Smooth muscle cell (in vitro differentiated cells): ENCODE data around the gene GPC6. TPM values are rescaled to one million over a fixed set of nuclear protein-coding genes. Genes with fewer than 3 reads are reported as not detected.

Source experiments
- DNase-seq: peaks from one replicate; lab custom pipeline; 2025; ENCODE audit not compliant: unreplicated experiment; lab: John Stamatoyannopoulos, UW
- H2AFZ ChIP-seq: fragments of 200-600 bp; sonication (generic); 2 replicates; pipeline ENCODE4 v1.6.0; 2016; ENCODE audit warnings: antibody characterized with exemption, low read depth, mild to moderate bottlenecking
- H3F3A ChIP-seq: fragments of 200-600 bp; sonication (generic); 2 replicates; pipeline ENCODE4 v1.6.0; 2017; ENCODE audit warnings: antibody characterized with exemption, low read depth
- H3K27ac ChIP-seq: fragments of 200-600 bp; sonication (generic); 2 replicates; pipeline ENCODE4 v1.5.1; 2016; ENCODE audit warnings: low read depth, mild to moderate bottlenecking
- H3K27me3 ChIP-seq: fragments of 200-600 bp; sonication (generic); 2 replicates; pipeline ENCODE4 v1.6.1; 2016; ENCODE audit warnings: low read depth, mild to moderate bottlenecking
- H3K36me3 ChIP-seq: fragments of 200-600 bp; sonication (generic); 2 replicates; pipeline ENCODE4 v1.5.1; 2016; ENCODE audit warnings: low read depth
- H3K4me1 ChIP-seq: fragments of 200-600 bp; sonication (generic); 2 replicates; pipeline ENCODE4 v1.5.1; 2016; ENCODE audit warnings: low read depth
- H3K4me2 ChIP-seq: fragments of 200-600 bp; sonication (generic); 2 replicates; pipeline ENCODE4 v1.6.0; 2016; ENCODE audit warnings: mild to moderate bottlenecking
- H3K4me3 ChIP-seq: fragments of 200-600 bp; sonication (generic); 2 replicates; pipeline ENCODE4 v1.5.1; 2016; ENCODE audit warnings: mild to moderate bottlenecking
- H3K79me2 ChIP-seq: fragments of 200-600 bp; sonication (generic); 2 replicates; pipeline ENCODE4 v1.6.0; 2016; ENCODE audit warnings: low read depth, mild to moderate bottlenecking
- H3K9ac ChIP-seq: fragments of 200-600 bp; sonication (generic); 2 replicates; pipeline ENCODE4 v1.6.0; 2016; ENCODE audit warnings: low read depth
- H3K9me3 ChIP-seq: fragments of 200-600 bp; sonication (generic); replicated peaks from 2 replicates; pipeline ENCODE4 v1.5.1; 2016; ENCODE audit warnings: low read depth
- H4K20me1 ChIP-seq: fragments of 200-600 bp; sonication (generic); 2 replicates; pipeline ENCODE4 v1.6.0; 2016; ENCODE audit warnings: low read depth
- WGBS: methylation state at CpG from one replicate; pipeline ENCODE4 v1.1.7; 2016; ENCODE audit warnings: low lambda C conversion rate; 5-methylcytosine and 5-hydroxymethylcytosine counted together
- polyA plus RNA-seq: library from polyadenylated mRNA; unstranded; fragments of >200 nt; fragmentation: Nextera tagmentation; extraction: Ambion mirVana; gene quantifications from 2 replicates; pipeline ENCODE4 v1.2.1, GENCODE V29; 2016
- total RNA-seq: library from RNA; depleted of rRNA; stranded (reverse); fragments of >200 nt; gene quantifications from 2 replicates; pipeline ENCODE4 v1.2.3, GENCODE V29; 2014
- TF ChIP-seq, protein P1 (sequence below): fragments of 200-600 bp; sonication (generic); IDR thresholded peaks from 2 replicates; pipeline ENCODE4 v1.5.1; 2017; ENCODE audit warnings: borderline replicate concordance, mild to moderate bottlenecking, antibody characterized with exemption; ENCODE audit not compliant: insufficient read depth, poor library complexity, severe bottlenecking

GPC6 gene
- total and polyA plus RNA-seq, 2 experiments from 2014 or later, result 19.7 to 68.5 TPM

DNA sequence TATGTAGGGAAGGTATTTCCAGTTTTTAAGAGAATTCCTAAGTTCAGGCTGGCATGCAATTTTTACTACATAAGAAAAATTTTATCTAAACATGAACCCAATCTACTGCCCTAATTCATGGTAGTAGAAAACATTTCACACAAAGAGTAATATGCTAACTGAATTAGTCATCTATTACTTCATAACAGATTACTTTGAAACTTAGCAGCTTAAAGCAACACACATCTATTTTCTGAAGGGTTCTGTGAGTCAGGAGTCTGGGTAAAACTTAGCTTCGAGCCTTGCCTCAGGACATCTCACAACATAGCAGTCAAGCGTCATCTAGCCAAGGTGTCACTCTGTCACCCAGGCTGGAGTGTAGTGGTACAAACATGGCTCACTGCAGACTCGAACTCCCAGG is 715.4 kb downstream of the GPC6 start:
- no peaks in the 10 kb centered on the region for H3K36me3 ChIP-seq
- H2AFZ ChIP-seq, result no peak overlapping the region
- no peaks in the 10 kb centered on the region for H3K79me2 ChIP-seq
- H3K4me2 ChIP-seq, result no peak overlapping the region
- H3K4me1 ChIP-seq, result no peaks in the 10 kb centered on the region
- no peak overlapping the region for H3K27ac ChIP-seq
- no peaks in the 10 kb centered on the region for H3K27me3 ChIP-seq
- no peak overlapping the region for H3K9ac ChIP-seq
- no peak overlapping the region for H3K4me3 ChIP-seq
- no peak for DNase-seq
- WGBS, result 80% methylated on average over 3 of the region's 3 CpGs
- no peaks in the 10 kb centered on the region for H4K20me1 ChIP-seq
- no peaks in the 10 kb centered on the region for H3F3A ChIP-seq
- TF ChIP-seq, protein P1, sequence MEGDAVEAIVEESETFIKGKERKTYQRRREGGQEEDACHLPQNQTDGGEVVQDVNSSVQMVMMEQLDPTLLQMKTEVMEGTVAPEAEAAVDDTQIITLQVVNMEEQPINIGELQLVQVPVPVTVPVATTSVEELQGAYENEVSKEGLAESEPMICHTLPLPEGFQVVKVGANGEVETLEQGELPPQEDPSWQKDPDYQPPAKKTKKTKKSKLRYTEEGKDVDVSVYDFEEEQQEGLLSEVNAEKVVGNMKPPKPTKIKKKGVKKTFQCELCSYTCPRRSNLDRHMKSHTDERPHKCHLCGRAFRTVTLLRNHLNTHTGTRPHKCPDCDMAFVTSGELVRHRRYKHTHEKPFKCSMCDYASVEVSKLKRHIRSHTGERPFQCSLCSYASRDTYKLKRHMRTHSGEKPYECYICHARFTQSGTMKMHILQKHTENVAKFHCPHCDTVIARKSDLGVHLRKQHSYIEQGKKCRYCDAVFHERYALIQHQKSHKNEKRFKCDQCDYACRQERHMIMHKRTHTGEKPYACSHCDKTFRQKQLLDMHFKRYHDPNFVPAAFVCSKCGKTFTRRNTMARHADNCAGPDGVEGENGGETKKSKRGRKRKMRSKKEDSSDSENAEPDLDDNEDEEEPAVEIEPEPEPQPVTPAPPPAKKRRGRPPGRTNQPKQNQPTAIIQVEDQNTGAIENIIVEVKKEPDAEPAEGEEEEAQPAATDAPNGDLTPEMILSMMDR, result no peak
- H3K9me3 ChIP-seq, result no peaks in the 10 kb centered on the region

DNA sequence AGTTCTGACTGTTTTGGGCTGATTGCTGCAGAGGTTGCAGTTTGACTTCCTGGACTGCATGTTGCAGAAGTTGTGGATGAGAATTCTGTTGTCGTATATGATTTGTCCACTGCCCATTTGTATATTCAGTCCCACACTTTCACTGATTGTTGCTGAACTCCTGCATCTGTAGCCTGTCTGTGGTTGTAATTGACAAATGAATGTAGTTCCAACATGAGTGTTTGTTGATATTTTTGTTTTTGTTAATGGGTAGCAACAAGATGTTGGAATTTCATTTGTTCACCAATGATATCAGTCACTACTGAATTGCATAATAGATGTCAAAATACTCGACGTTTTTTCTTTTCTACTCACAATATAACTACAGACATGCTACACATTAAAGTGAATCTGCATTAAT is 719.0 kb downstream of the GPC6 start:
- no peaks in the 10 kb centered on the region for H3K36me3 ChIP-seq
- H3K9ac ChIP-seq, result no peak overlapping the region
- no peaks in the 10 kb centered on the region for H3K27me3 ChIP-seq
- H3K4me3 ChIP-seq, result no peak overlapping the region
- H3K9me3 ChIP-seq, result no peaks in the 10 kb centered on the region
- no peak for DNase-seq
- no peaks in the 10 kb centered on the region for H4K20me1 ChIP-seq
- H3K4me2 ChIP-seq, result no peak overlapping the region
- H3K27ac ChIP-seq, result no peak overlapping the region
- no peaks in the 10 kb centered on the region for H3F3A ChIP-seq
- WGBS, result 91% methylated on average over 3 of the region's 3 CpGs
- TF ChIP-seq, protein P1, result no peak
- H3K4me1 ChIP-seq, result no peaks in the 10 kb centered on the region
- H3K79me2 ChIP-seq, result no peaks in the 10 kb centered on the region
- no peak overlapping the region for H2AFZ ChIP-seq

DNA sequence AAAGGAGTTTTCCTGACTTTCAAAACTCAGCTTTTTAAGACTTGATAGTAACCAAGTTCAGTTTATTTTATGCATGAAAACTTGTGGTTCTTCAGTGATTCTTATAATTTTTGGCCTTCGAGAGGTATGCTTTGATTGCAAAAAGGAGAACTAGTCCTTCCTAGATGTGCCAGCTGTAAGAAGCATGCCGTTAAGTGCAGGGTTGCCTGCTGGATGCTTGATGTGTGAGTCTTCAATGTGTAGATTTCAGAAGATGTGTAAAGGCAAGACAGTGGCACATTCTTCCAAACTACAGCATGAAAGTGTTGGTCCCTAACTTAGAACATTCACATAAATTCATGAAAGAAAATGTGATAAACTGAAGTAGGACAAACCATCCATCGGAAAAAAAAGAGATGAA is 720.4 kb downstream of the GPC6 start:
- Histone ChIP-seq H3K4me2 (no peak overlapping the region), H3K4me1 (no peaks in the 10 kb centered on the region), H3K27me3 (no peaks in the 10 kb centered on the region), H2AFZ (no peak overlapping the region), H3K79me2 (no peaks in the 10 kb centered on the region), H3K4me3 (no peak overlapping the region), H3K27ac (no peak overlapping the region), H3F3A (no peaks in the 10 kb centered on the region), H3K9ac (no peak overlapping the region), H3K36me3 (no peaks in the 10 kb centered on the region), H4K20me1 (no peaks in the 10 kb centered on the region), H3K9me3 (no peaks in the 10 kb centered on the region)
- 75% methylated on average over 3 of the region's 3 CpGs for WGBS
- DNase-seq, result no peak
- TF ChIP-seq, protein P1, result no peak

DNA sequence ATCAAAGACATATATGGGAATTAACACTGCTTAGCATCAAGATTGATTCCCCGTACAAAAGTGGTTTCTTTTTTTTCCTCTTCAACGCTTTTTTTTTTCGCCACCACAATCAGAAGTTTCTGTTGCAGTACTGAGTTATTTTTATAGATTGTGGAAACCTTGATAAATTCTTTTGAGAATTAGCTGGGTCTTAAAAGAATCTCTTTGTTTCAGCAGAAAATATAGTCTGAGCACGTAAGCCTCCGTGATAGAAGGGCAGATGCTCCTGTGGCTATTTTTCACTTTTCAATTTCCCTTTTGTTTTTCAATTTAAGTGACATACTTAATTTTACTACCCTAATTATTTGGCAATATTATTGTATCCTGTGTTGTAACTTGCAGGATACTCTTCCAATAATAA is 721.0 kb downstream of the GPC6 start:
- H3K36me3 ChIP-seq, result no peaks in the 10 kb centered on the region
- H3K9ac ChIP-seq, result no peak overlapping the region

More for the DNA sequence above, 721.0 kb downstream of the GPC6 start:
- Histone ChIP-seq H3K27ac (no peak overlapping the region), H3K4me1 (no peaks in the 10 kb centered on the region), H2AFZ (no peak overlapping the region), H3F3A (no peaks in the 10 kb centered on the region), H3K27me3 (no peaks in the 10 kb centered on the region), H3K4me2 (no peak overlapping the region), H3K79me2 (no peaks in the 10 kb centered on the region), H3K4me3 (no peak overlapping the region), H4K20me1 (no peaks in the 10 kb centered on the region), H3K9me3 (no peaks in the 10 kb centered on the region)
- 85% methylated on average over 5 of the region's 5 CpGs for WGBS
- TF ChIP-seq, protein P1, result no peak
- no peak for DNase-seq
